ENCODE results near the gene CCL26. TPM values are rescaled to one million over a fixed set of nuclear protein-coding genes. Genes with fewer than 3 reads are reported as not detected.

Gene CCL26
- total and polyA plus RNA-seq, 2 of the 13 experiments (the other 11 are each of a cell fraction or from before 2014, with no cell fraction given), result 0.16 TPM; not detected in 1

DNA sequence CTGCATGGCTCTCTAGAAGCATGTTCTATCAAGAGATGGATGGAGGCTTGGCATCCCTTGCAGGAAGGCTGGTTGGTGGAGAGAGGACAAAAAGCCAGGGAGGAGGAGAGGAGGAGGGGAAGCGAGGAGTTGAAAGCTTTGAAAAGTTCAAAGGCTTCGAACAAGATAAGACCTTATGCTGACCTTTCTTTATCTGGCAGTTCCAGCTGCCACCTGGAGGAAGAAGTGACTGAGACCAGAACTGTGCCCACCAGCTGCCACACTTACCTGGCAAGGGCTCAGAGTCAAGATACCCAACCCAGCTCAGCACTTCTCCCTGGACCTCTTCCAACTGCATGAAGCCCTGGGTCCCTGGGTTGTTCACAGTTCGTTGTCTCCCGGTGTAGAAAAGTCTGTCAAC, 26.8 kb upstream of the CCL26 start:
- Histone ChIP-seq H2AFZ (ENCODE audit: low read length) (no peak overlapping the region), H3K4me1 (ENCODE audit: insufficient read depth, low read length) (no peaks in the 10 kb centered on the region), H3K4me3 (replicated peaks in 1 of 3; ENCODE audit: insufficient read depth in 1 of 3, low read depth in 2 of 3, low read length in 3 of 3) (no peak overlapping the region), H3K27ac (ENCODE audit: extremely low read length, insufficient read depth, low read length) (no peak overlapping the region), H3K27me3 (ENCODE audit: control insufficient read depth in 1 of 2, insufficient read depth in 2 of 2, low read length in 2 of 2) (peaks cover 0 to 1% of the 10 kb centered on the region in 2 experiments; a peak in 3 of 5 replicates), H3K9ac (ENCODE audit: insufficient read depth, low read depth, low read length) (no peak overlapping the region), H3K79me2 (ENCODE audit: insufficient read depth, low read length) (no peaks in the 10 kb centered on the region), H3K9me3 (ENCODE audit: low read length) (no peaks in the 10 kb centered on the region), H3K36me3 (replicated peaks in 1 of 2; ENCODE audit: control insufficient read depth in 1 of 2, insufficient read depth in 2 of 2, low read length in 2 of 2) (no peaks in the 10 kb centered on the region), H3K4me2 (ENCODE audit: low read depth, low read length) (no peak overlapping the region), H4K20me1 (ENCODE audit: insufficient read depth, low read length) (no peaks in the 10 kb centered on the region)
- no peak for TF ChIP-seq HOMEZ (CRISPR knock-in tag; IDR thresholded peaks at IDR 0.05; ENCODE audit: low read depth)
- no peak for TF ChIP-seq LBX2 (CRISPR knock-in tag; IDR thresholded peaks at IDR 0.05; ENCODE audit: borderline replicate concordance)
- no peak for TF ChIP-seq MED8 (CRISPR knock-in tag; IDR thresholded peaks at IDR 0.05; ENCODE audit: insufficient replicate concordance)
- no peak for TF ChIP-seq PLSCR1 (CRISPR knock-in tag; IDR thresholded peaks at IDR 0.05; ENCODE audit: borderline replicate concordance)
- peak; percentile 71; the same call in 1 of the 2 replicates for TF ChIP-seq ZKSCAN5 (CRISPR knock-in tag; IDR thresholded peaks at IDR 0.05)
- no peak for TF ChIP-seq SIX4 (CRISPR knock-in tag; IDR thresholded peaks at IDR 0.05)
- TF ChIP-seq GZF1 (CRISPR knock-in tag; IDR thresholded peaks at IDR 0.05), result no peak
- no peak for TF ChIP-seq ZNF747 (CRISPR knock-in tag; IDR thresholded peaks at IDR 0.05; ENCODE audit: borderline replicate concordance)
- intact Hi-C loops (cut with micrococcal nuclease; ENCODE audit: unreplicated experiment), result no loop called here
- no TSS peak for BruUV-seq (replicated peaks)
- 3% methylated on average over 4 of the region's 4 CpGs for WGBS (ENCODE audit: low lambda C conversion rate)
- DNase-seq (ENCODE audit: low spot score), result peak; percentile 16
- no peak for FAIRE-seq
- CTCF ChIA-PET (ENCODE audit: low intra/inter-chr PET ratio, low total read pairs), result no interaction called here
- in situ Hi-C loops (cut with HindIII; ENCODE audit: extremely low pct_ligation_motif_present, low pct_unique_long_range_greater_than_20kb), result no loop called here
- POLR2A ChIA-PET, result no interaction called here
- ATAC-seq, result no peak

Measured in HepG2 (cell line).